HG02571 (cell line): Measurements from ENCODE around the gene CHIC2.

ENCODE experiments used
- ATAC-seq: cut with Tn5 transposase; IDR thresholded peaks from one replicate; pipeline ENCODE4 v1.9.1; 2021; ENCODE audit warnings: mild to moderate bottlenecking, moderate library complexity; ENCODE audit not compliant: unreplicated experiment

Gene CHIC2

DNA sequence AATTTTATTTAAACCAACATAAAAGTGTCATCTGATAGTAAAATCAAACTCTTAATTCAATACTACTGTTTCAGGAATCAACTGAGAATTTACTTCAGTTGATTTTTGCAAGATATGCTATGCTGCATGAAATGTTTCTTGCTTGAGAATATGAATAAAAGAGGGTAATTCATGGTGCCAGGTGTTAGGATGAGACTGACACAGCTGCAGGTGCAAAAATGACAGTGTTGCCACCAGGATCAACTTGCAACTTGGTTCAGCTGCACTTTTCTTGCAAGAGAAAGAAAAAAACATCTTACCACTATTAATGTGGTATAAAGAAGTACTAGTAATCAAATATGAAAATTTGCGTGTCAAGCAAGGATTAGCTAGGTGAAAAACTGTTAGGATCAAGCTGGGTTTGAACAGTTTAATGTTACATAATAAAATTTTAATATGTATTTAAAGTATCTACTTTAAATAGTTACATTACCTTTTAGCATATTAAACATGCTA, 49.7 kb downstream of the CHIC2 start:
- no peak for ATAC-seq

DNA sequence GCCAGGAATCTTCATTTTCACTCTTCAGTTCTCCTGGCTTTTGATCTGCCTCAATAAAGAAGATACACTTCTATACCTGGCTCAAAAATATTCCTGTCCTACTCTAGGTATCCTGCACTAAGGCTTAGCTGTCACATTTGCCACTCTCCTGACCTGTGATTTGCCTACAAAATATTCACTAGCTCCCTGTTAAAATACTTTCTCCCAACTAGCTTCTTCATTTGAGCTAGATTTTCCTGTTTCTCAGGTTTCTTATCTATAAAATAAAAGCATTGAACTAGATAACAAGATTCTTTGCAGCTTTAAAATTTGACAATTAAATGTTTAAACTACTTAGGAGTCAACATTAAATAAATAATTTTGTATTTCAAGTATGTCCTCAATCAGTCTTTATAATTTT, 53.2 kb downstream of the CHIC2 start:
- no peak for ATAC-seq

DNA sequence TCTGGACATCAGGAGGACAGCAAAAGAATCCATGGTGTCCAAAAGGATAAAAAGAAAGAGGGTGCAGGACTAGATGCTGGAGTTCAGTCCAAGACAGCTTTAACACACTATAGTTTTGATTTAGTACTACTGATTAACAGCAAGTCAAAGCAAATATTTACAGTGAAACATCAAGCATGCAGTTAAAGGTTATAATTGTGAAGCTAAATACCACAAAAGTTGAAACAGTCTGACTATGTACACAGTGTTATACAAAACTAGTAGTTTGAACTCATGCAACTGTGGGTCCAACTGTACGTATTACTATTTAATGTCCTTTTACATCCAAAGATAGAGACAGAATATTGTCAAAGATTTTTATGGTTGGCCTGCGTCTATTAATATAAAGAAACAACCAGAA, 57.6 kb downstream of the CHIC2 start:
- no peak for ATAC-seq

DNA sequence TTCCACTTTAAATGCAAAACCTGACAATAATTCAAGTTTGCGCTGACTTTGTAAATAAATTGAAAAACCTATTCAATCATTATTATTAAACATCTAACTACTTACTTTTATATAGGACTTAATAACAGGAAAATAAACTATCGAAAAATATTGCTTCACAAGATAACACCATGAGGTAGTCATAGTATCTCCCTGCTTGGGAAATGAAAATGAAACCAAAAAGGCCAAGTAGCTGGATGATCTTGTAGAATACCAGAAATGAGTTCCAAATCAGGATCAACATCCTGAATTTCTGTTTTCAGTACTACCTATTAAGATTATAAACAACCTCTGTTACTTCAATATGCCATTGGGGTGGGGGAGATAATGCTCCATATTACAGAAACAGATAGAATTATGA, 58.9 kb downstream of the CHIC2 start:
- no peak for ATAC-seq

DNA sequence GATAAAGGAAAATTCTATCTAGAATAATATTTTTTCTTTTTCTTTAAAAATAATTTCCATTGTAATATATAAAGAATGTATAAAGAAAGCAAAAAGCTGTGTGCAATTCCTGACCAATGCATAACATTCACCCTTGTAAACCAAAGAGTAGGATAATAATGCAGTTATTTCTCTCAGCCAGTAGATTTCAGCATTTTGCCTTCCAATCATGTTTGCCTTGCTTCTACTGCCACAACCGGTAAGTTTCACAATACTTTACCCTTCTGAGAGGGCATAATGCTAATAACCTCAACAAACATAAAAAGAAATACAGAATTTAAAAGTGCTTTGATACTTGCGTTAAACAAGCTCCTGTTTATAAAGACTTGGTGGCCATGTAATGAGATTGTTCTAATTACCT, 59.9 kb downstream of the CHIC2 start:
- no peak for ATAC-seq

DNA sequence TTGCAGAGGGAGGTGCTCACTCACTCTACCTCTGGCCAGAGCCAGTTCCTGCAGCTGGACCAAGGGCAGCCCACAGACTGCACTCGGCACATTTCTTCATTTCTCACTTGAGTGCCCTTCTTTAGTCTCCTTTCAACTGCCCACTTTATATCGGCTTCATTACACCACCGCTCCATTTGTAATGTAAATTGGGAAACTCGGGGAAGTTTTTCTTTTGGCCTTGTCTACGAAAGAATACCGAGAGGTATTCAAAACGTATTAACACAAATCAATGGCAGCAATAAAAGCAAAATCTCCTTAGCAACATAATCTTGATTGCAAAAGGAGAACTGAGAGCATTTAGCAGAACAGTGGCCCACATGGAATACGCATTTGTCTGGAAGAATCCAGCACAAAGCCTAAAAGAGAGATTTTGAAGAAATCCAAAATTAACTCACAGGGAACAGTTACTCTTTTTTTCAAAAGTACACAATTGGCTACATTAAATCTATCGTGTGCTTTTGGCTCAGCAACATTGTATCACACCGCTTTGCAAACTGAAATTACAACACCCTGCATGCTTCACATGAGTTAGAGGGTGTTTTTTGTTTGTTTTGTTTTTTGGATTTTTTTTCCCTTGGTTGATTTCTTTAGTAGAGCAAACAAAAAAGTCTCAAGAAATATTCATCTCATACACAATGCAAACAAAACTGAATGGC, 62.6 kb downstream of the CHIC2 start:
- no peak for ATAC-seq

DNA sequence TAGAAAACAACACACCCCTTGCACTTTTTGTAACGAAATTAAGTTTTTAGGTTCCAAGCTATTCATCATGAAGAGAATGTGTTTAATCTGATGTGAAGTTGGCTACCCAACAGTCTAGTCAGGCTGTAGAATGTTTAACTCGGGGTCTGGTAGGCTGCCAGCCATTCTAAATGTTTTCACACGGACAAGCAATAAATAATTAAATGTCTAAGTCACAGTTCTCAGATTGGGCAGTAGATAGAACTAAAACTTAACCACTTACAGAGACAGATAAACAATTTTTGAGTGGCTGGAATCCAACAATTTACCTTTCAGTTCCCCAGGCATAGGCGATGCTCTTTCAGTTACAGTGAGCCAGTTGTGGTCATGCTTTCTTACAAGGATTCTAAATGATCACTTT, 66.5 kb downstream of the CHIC2 start:
- no peak for ATAC-seq

DNA sequence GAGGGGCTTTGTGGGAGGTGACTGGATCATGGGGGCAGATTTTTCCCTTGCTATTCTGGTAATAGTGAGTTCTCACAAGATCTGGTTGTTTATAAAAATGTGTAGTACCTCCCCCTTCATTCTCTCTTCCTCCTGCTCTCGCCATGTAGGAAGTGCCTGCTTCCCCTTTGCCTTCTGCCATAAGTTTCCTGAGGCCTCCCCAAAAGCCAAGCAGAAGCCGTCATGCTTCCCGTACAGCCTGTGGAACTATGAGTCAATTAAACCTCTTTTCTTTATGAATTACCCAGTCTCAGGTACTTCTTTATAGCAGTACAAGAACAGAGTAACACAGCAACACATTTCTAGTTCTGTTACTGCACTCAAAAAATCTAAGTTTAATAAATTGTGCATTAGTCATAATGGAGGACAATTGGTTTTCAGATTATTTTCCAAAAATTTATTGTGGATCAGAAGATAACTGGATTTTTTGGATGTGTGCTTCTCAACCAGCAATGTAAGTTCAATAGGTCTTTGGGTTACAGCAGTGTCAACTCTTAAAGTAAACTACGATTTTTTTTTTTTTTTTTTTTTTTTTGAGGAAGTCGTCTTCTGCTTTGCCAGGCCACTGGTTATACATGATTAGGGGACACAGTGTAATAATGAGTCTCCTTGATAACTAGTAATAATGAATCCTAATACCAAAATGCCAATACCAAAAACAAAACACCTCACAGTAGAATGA, 69.9 kb downstream of the CHIC2 start:
- no peak for ATAC-seq

DNA sequence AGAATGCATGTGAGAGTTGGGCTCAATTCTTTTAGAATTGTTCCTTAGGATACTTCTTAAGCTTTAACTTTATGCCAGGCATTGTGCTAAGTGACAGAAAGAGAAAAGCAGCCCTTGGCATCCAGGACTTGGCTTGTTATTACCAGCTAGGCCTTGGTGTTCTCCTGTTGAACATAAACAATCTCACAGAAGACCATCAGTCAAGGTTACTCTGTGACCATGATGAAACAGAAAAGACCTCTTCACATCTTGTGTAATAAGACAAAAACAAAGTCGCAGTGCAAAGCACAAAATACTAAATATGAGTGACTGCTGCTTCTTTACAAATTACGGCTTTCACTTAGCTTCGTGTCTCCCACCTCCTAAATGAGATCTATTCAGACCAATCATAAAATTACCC, 71.6 kb downstream of the CHIC2 start:
- no peak for ATAC-seq

DNA sequence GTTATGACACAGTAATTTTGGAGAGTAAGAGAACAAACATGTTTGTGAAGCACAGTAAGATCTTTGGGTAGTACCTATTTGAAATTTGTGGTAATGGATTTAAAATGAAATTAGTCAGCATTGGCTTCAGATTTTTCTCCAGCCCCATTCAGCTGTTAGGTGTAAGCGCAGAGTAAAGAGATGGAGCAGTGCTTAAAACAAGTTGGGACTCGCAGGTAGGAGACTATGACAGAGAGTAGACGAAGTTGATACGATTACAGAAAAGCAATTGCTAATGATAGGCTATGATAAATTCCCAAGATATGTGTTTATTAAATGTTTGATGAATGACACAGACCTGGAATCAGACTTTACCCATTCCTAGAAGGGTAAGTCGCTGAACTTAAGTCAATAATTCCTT, 72.6 kb downstream of the CHIC2 start:
- ATAC-seq: no peak

DNA sequence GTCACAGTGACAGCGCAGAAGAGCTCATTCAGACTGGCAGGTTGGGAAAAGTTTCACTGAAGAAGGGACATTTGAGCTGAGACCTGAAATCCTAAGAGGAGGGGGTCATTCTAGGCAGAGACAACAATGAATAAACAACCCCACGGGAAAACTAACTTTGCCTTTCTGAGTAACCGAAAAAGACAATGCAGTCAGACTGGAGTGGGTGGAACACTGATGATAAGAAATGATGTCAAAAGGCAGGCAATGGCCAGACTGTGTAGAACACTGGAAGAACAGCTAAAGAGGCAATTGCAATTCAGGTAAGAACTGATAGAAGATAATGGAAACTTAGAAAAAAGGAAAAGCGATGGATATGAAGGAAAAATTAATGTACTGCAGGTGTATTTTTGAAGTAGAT, 73.8 kb downstream of the CHIC2 start:
- ATAC-seq: no peak

DNA sequence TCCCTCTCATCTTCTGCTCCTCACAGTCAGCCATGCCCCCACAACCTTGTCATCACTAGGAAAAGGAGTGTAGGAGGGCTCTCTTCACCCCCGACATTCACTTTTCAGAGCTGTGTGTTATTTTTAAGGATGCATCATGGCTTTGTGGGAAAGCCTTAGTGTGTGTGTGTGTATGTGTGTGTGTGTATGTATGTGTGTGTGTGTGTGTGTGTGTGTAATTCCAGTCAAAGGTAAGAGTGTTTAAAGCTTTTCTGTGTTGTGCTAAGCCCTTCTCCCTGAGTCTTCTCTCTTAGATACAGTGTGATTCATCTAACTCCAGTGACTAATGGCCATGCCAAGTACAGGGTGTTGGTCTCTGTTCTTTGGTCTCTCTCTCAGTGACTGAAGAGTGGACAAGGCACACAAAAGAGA, 76.6 kb downstream of the CHIC2 start:
- ATAC-seq: no peak

DNA sequence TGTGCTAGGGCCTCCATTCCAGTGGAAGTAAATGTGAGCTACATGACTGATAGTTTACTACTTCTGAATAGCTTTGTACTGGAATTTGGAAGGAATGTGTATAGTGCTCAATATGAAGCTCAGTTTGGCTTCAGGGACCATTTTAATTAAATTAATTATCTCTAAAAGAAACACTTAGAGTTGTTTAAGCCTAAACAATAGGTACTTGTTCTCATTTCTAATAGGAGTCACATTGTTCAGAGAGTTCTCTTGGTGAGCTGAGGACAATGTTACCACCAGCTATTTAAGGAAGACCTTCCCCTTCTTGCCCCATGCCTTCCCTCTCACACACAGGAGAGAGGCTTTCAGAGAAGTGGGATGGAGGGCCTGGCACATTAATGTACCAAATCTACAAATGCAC, 78.3 kb downstream of the CHIC2 start:
- ATAC-seq: no peak

DNA sequence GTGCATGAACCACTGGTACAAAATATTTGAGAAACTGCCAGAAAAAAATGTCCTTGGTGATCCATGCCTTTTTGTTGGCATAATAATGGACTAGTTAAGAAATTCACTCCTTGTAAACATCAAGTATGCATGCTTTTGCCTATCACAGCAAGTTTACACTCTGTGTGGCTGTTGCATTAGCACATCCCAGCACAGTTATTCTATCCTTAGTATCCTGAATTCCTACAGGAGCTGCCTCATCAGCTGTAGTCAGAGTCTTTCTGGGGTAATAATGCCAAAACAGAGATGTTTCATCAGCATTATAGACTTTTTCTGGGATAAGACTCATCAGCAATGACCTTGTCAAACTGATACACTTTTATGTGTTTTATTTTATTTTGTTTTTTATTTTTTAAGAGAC, 82.8 kb downstream of the CHIC2 start:
- ATAC-seq: no peak

DNA sequence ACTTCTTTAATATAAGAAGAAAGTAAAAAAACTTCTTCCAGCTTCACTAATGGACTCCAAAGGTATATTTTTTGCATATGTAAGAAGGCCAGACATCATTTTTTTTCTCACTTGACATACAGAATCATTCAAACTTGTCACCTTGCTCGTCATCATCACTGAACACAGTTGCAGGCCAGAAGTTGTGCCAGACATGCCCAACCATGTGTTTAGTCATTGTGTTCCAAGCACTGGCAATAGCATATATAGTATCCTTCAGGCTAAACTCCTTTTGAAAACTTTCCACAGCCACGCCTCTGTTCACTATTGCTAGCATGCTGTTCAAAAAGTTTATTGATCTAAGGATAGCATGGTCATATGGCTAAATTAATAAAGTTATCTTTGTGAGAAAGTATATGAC, 83.3 kb downstream of the CHIC2 start:
- no peak for ATAC-seq

DNA sequence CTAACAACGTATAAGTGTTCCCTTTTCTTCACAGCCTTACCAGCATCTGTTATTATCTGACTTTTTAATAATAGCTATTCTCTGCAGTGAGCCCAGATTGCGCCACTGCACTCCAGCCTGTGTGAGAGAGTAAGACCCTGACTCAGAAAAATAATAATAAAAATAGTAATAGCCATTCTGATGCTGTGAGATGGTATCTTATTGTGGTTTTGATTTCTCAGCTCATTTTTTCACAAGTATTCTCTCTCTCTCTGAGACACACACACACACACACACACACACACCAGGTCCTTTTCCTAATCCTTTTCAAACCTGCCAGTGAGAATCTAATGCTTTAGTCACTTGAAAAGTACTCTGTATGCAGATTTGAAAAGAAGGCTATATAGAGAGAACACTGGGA, 89.8 kb downstream of the CHIC2 start:
- no peak for ATAC-seq

DNA sequence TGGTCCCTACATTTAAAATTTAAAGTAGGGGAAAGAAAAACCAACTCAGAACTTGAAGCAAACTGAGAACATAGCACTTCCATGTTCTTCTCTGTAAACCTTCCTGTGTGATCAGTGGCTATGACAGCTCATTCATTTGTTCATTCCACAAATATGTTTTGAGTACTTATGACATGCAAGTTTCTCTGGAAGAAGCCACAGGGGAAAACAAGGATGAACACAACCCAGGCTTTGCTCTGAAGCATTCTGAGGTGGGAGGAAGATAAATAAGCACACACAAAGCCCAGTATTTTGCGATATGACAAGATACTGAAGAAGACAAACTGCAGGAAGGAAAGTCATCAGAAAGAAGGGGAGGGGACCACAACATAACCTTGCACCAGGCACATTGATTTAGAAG, 96.4 kb downstream of the CHIC2 start:
- ATAC-seq: no peak

DNA sequence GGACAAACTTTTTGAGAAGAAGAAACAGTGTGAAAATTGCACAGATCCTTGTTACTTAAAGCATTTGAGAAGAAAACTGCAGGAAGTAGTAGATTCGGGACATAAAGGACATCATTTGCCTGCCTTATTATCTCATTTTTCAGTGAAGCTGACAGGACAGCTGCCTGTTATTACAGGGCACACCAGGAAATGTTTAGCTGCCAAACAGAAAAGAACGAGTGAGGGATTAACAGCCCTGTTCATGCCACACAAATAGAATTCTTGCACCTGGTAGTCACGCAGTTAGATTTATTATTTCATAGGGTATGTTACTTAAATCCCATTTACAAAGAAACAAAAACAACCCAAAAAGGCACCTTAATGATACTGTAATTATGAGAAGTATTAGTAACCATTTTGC, 100.6 kb downstream of the CHIC2 start:
- ATAC-seq: no peak

DNA sequence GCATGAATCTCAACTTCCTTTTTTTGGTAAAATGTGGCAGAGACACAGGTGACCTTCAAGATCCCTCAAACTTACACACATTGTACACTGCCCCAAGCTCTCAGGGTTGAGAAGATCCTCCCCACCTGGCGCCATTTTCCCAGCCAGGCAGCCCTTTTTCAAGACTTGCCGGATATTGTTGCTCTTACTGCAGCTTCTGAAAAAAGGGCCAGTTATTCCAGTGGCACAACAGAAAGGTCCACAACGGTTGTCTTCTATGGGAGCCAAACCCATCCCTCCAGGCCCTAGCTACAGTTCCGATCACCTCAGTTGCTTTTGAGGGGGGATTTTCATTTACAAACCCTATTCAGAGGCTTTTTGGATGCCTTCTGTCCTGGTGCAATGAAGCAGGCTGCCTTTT, 101.1 kb downstream of the CHIC2 start:
- ATAC-seq: no peak

DNA sequence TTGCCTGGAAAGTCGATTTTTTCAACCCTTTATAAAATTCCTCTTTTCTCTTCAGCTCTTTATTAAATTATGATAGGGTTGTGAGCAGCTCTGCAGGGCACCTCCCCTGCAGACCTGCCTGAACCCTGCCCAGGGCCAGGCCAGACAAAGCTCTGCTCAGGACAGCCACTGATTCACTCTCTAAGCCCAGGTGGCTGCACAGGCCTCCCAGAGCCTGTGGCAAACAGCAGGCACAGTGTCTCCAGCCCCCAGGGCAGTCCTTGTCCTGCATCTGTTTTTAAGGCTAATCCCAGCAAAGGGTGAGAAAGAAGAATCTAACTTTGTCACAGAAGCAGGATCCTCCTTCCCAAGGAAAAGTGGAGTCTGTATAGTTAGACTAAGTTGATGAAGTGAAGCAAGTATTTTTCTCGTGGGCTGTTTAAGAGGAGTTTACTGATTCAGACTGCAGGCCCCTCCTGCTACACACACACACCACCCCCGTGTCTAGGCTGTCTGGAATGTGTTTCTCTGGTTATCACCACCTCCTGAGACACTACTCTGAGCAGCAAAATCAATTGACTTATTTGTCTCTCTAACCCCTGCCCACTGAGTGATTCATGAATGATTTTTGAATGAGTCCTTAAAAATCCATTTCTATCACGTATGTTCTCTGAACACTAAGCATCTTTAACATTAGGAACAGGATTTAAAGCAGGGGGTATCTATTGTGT, 101.7 kb downstream of the CHIC2 start:
- ATAC-seq: no peak

DNA sequence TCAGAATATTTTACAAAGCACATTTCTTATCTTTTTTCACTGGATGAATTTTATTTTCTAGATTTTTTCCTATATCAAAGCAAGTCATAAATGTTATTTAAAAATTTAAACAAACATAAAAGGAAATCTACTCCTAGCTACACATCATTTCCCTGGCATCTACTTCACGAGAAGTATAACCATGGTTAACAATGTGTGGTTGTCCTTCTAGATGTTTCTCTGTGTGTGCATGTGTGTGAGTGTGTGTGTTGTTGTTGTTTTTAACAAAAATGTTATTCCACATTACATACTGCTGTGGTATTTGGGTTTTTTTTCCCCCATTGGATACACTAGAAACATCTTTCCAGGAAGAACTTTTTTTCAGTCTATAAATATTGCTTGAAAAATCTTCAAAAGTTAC, 103.1 kb downstream of the CHIC2 start:
- ATAC-seq: no peak

DNA sequence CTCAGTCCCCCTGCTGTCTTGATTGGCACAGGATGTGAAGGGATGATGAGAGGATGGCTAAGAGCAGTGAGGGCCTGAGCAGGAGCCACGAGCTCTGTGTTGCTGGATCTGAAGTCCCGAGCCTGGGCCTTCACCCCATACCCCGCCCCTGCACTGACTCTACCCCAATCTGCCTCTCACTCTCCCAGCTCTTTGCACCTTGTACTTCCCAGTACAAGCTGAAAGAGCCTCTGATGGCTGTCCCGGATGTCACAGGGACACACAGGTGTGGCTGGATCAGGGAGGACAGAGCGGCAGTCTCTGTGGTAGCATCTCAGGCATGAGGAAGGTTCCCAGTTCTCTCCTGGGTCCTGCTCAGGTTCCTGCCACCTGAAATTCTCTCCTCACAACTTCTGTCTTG, 103.6 kb downstream of the CHIC2 start:
- no peak for ATAC-seq
